ENCODE data around the gene ADARB1. TPM values are rescaled to one million over a fixed set of nuclear protein-coding genes. Genes with fewer than 3 reads are reported as not detected.
A peak's percentile ranks its signal among the peaks of the same experiment; 100 is the strongest.

ADARB1 gene
- total and polyA plus RNA-seq, 9 of the 15 experiments (the other 6 are each of a cell fraction or from before 2014, with no cell fraction given), result 6.7 to 16.0 (median 8.3) TPM

DNA sequence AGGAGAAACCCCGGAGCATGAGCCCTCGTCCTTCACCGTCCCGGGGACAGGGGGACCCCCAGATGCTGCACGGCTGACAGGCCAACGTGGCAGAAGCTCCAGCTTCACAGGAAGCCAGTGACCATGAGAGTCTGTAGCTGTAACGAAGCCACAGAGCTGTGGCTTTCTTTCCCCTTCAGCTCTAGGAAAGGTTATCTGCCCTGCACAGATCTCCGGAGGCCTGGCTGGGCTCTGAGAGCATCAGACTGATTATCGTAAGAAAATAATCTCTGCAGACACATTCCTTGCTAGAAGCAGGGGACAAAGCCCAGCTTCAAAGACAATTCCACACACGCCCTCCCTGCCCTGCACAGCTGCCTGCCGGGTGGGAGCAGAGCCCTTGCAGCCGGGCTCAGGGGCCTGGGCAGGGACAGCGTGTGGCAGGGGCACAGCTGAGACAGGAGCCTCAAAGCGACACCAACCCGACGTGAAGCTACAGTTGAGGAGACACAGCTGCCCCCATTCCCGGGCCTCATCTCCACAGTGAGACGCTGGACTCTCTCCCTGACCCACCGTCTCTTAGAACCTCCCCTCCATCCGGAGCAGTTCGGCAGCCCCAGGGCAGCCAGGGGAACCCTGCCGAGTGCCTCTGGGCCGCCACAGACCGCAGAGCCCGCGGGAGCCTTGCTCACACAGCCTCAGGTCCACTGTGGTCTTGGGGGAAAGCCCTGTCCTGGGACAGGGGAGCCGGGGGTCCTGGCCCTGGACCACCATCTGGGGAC lies 182.7 kb downstream of the ADARB1 start (continued):
- TF ChIP-seq, protein P1, sequence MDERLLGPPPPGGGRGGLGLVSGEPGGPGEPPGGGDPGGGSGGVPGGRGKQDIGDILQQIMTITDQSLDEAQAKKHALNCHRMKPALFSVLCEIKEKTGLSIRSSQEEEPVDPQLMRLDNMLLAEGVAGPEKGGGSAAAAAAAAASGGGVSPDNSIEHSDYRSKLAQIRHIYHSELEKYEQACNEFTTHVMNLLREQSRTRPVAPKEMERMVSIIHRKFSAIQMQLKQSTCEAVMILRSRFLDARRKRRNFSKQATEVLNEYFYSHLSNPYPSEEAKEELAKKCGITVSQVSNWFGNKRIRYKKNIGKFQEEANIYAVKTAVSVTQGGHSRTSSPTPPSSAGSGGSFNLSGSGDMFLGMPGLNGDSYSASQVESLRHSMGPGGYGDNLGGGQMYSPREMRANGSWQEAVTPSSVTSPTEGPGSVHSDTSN (CRISPR knock-in tag; IDR thresholded peaks at IDR 0.05; ENCODE audit: low read depth), result no peak
- TF ChIP-seq, protein P1 (tag; conservative IDR thresholded peaks at IDR 0.05; ENCODE audit: low read depth), result no peak
- TF ChIP-seq TEAD4 (IDR thresholded peaks at IDR 0.05; ENCODE audit: low read length), result peak; percentile 99
- no peak for TF ChIP-seq TEAD4 (CRISPR knock-in tag; IDR thresholded peaks at IDR 0.05; ENCODE audit: borderline replicate concordance)
- no peak for TF ChIP-seq ZNF668 (CRISPR knock-in tag; IDR thresholded peaks at IDR 0.05)
- peak; percentile 49; the same call in 1 of the 2 replicates for TF ChIP-seq ZNF134 (CRISPR knock-in tag; conservative IDR thresholded peaks at IDR 0.05)
- TF ChIP-seq THRB (CRISPR knock-in tag; conservative IDR thresholded peaks at IDR 0.05), result no peak
- TF ChIP-seq CCAR2 (IDR thresholded peaks at IDR 0.05; ENCODE audit: low read depth, low read length), result no peak
- 0 out of 4 replicates have a peak, but pooled peaks of 1 of the 2 experiments have one; percentile 59 for TF ChIP-seq ARNT (IDR thresholded peaks at IDR 0.05)
- TF ChIP-seq STAT5A (IDR thresholded peaks at IDR 0.05; ENCODE audit: borderline replicate concordance, low read length), result peak; percentile 90
- TF ChIP-seq GATAD2B (IDR thresholded peaks at IDR 0.05; ENCODE audit: borderline replicate concordance), result no peak
- TF ChIP-seq MTA1 (IDR thresholded peaks at IDR 0.05; ENCODE audit: borderline replicate concordance), result 0 out of 2 replicates have a peak, but pooled peaks have one; percentile 31
- 0 out of 2 replicates have a peak, but pooled peaks have one; percentile 28 for TF ChIP-seq KLF1 (tag; IDR thresholded peaks at IDR 0.05)
- TF ChIP-seq MEF2D (tag; conservative IDR thresholded peaks at IDR 0.05; ENCODE audit: low read depth), result no peak
- TF ChIP-seq CCNT2 (IDR thresholded peaks at IDR 0.05; ENCODE audit: borderline replicate concordance, extremely low read depth, insufficient read length, low read depth, low read length), result peak; percentile 95
- peak; percentile 97 for TF ChIP-seq CBFA2T3 (IDR thresholded peaks at IDR 0.05)
- no peak for TF ChIP-seq SREBF1 (IDR thresholded peaks at IDR 0.05; ENCODE audit: borderline replicate concordance, low read depth, low read length)
- peak; percentile 75 for TF ChIP-seq E2F3 (CRISPR knock-in tag; IDR thresholded peaks at IDR 0.05)
- TF ChIP-seq, protein P2, sequence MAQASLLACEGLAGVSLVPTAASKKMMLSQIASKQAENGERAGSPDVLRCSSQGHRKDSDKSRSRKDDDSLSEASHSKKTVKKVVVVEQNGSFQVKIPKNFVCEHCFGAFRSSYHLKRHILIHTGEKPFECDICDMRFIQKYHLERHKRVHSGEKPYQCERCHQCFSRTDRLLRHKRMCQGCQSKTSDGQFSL (CRISPR knock-in tag; IDR thresholded peaks at IDR 0.05), result no peak
- TF ChIP-seq, protein P2 (tag; IDR thresholded peaks at IDR 0.05), result no peak
- no peak for TF ChIP-seq CBFB (CRISPR knock-in tag; IDR thresholded peaks at IDR 0.05)
- TF ChIP-seq ZNF197 (CRISPR knock-in tag; IDR thresholded peaks at IDR 0.05; ENCODE audit: low read depth), result peak; percentile 67; the same call in 1 of the 2 replicates
- peak in 1 of 2 experiments; percentile 32; a peak in 1 of 4 replicates for TF ChIP-seq NONO (IDR thresholded peaks at IDR 0.05; ENCODE audit: low read depth in 2 of 2, low read length in 1 of 2)
- TF ChIP-seq RBM22 (IDR thresholded peaks at IDR 0.05; ENCODE audit: low read depth, low read length, poor library complexity, severe bottlenecking), result no peak

Measured in K562 (cell line).